Activated CD4-positive, alpha-beta T cell treated with anti-CD3 and anti-CD28 coated beads for 36 hours (primary cell): ENCODE results near the gene SGSM1. TPM values are rescaled to one million over a fixed set of nuclear protein-coding genes. Genes with fewer than 3 reads are reported as not detected.

ENCODE experiments used
- ATAC-seq: fragments of 200-7000 bp; cut with Tn5 transposase; one replicate; pipeline ENCODE4 v1.10.0; 2021; ENCODE audit warnings: mild to moderate bottlenecking, moderate library complexity
- CTCF ChIA-PET: fragments of 350-600 bp; sonication (Branson Sonifier 250); formaldehyde crosslinking; loops from one replicate; lab custom pipeline; 2021; ENCODE audit warnings: antibody characterized with exemption; lab: Charles Lee
- POLR2A ChIA-PET: fragments of 350-600 bp; sonication (Branson Sonifier 250); formaldehyde crosslinking; loops from one replicate; lab custom pipeline; 2021; ENCODE audit warnings: antibody characterized with exemption, inconsistent platforms; lab: Charles Lee
- DNase-seq: peaks from one replicate; pipeline ENCODE4 v3.0.0-alpha.2; 2020
- H3K27ac Mint-ChIP-seq: one replicate; pipeline ENCODE4 v1.8.0; 2021; ENCODE audit warnings: mixed read lengths
- H3K27me3 Mint-ChIP-seq: one replicate; pipeline ENCODE4 v1.8.0; 2021; ENCODE audit warnings: mixed read lengths
- H3K36me3 Mint-ChIP-seq: one replicate; pipeline ENCODE4 v1.8.0; 2021; ENCODE audit warnings: low read depth, mixed read lengths
- H3K4me1 Mint-ChIP-seq: one replicate; pipeline ENCODE4 v1.8.0; 2021; ENCODE audit warnings: mixed read lengths
- H3K4me3 Mint-ChIP-seq: one replicate; pipeline ENCODE4 v1.8.0; 2021; ENCODE audit warnings: mild to moderate bottlenecking, moderate library complexity, mixed read lengths
- H3K9me3 Mint-ChIP-seq: one replicate; pipeline ENCODE4 v1.8.0; 2021; ENCODE audit warnings: low read depth, mixed read lengths
- intact Hi-C, 2 experiments: fragments of 100-400 bp; cut with DNase I in 1 of 2; cut with micrococcal nuclease in 1 of 2; formaldehyde crosslinking; loops; one replicate each; pipeline versions ENCODE4 v1.14.2 to v1.15.1; 2022 to 2024; cut with DNase I, micrococcal nuclease
- total RNA-seq, 2 experiments: library from RNA; stranded (reverse); gene quantifications; one replicate each; pipeline ENCODE4 v1.2.3, GENCODE V29; 2021

Gene SGSM1
- total RNA-seq, 2 experiments from 2014 or later, result 0.11 to 0.35 TPM

DNA sequence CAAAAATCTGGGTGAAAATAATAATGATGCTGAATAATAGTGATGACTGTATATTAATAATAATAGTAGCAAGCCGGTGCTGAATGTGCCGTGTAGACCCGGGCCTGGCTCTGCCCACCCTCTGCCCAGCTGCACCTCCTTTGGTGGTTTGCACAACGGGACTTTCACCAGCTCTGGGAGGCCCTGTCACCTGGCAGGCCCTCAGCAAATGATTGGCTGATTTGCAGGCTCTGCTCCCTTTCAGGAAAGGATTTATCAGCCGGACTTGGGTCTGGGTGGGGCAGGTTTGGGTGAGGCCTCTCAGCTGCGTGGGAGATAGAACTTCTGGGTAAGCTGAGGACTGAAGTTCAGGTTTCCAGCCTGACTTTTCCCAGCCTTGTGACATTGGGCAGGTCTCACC lies 167.9 kb downstream of the SGSM1 start:
- intact Hi-C loops, result no loop called here
- POLR2A ChIA-PET, result no interaction called here
- no peak overlapping the region for H3K27ac Mint-ChIP-seq
- DNase-seq (no peak), ATAC-seq (no peak)
- H3K4me3 Mint-ChIP-seq, result no peak overlapping the region
- no peaks in the 10 kb centered on the region for H3K9me3 Mint-ChIP-seq
- H3K27me3 Mint-ChIP-seq, result no peaks in the 10 kb centered on the region
- no peaks in the 10 kb centered on the region for H3K4me1 Mint-ChIP-seq
- H3K36me3 Mint-ChIP-seq, result no peaks in the 10 kb centered on the region
- CTCF ChIA-PET, result interaction anchor here (0.5 to 0.6 kb wide), 2 partner anchors 75 to 229 kb away, joined by 3 read pairs; no protein-coding TSS in a partner anchor

DNA sequence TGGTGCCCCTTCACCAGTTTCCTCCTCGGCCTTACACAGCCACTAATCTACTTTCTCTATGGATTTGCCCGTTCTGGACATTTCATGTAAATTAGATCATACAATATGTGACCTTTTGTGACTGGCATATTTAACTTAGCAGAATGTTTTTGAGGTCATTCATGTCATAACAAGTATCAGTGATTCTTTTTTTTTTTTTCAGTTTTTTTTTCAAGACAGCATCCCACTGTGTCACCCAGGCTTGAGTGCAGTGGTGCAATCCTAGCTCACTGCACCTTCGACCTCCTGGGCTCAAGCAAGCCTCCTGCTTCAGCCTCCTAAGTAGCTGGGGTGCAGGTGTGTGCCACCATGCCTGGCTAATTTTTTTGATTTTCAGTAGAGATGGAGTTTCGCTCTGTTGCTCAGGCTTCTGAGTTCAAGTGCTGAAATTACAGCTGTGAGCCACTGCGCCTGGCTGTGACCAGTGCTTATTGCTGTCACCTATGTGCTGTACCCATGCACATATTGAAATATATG lies 169.2 kb downstream of the SGSM1 start:
- no peaks in the 10 kb centered on the region for H3K9me3 Mint-ChIP-seq
- CTCF ChIA-PET, result no interaction called here
- H3K36me3 Mint-ChIP-seq, result no peaks in the 10 kb centered on the region
- DNase-seq (no peak), ATAC-seq (no peak)
- no peaks in the 10 kb centered on the region for H3K27me3 Mint-ChIP-seq
- intact Hi-C loops, result no loop called here
- H3K27ac Mint-ChIP-seq, result no peak overlapping the region
- POLR2A ChIA-PET, result interaction anchor here (0.7 kb wide), 1 partner anchor 317 kb away, joined by 5 read pairs; no protein-coding TSS in a partner anchor
- no peaks in the 10 kb centered on the region for H3K4me1 Mint-ChIP-seq
- H3K4me3 Mint-ChIP-seq, result no peak overlapping the region

DNA sequence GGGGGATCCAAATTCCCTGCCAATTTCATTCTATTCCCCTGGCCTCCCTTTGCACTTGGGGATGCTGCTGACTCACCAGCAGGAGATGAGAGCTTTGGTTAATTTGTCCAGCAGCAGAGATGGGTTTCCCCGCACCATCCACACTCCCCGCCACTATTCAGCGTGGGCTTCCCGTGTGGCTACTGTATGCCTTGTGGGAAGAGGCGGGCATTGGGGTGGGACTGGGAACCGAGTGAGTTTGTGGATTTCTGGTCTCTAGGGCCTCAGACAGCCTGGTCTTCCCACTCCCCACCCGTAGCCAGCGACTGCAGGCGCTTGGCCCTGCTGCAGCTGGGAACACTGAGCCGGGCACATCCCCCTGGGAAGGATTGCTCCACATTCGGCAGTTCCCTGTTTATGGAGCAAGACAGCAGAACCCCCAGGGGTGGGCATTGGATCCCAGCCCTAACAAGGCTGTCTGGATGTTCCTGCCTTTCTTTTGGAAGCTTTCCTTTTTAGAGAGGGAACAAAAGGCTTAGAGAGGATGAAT lies 169.9 kb downstream of the SGSM1 start:
- Mint-ChIP-seq H3K4me3 (no peak overlapping the region), H3K36me3 (no peaks in the 10 kb centered on the region), H3K27me3 (no peaks in the 10 kb centered on the region), H3K27ac (no peak overlapping the region), H3K4me1 (no peaks in the 10 kb centered on the region), H3K9me3 (no peaks in the 10 kb centered on the region)
- ChIA-PET CTCF (no interaction called here), POLR2A (no interaction called here)
- intact Hi-C loops, result no loop called here
- DNase-seq (no peak), ATAC-seq (no peak)

DNA sequence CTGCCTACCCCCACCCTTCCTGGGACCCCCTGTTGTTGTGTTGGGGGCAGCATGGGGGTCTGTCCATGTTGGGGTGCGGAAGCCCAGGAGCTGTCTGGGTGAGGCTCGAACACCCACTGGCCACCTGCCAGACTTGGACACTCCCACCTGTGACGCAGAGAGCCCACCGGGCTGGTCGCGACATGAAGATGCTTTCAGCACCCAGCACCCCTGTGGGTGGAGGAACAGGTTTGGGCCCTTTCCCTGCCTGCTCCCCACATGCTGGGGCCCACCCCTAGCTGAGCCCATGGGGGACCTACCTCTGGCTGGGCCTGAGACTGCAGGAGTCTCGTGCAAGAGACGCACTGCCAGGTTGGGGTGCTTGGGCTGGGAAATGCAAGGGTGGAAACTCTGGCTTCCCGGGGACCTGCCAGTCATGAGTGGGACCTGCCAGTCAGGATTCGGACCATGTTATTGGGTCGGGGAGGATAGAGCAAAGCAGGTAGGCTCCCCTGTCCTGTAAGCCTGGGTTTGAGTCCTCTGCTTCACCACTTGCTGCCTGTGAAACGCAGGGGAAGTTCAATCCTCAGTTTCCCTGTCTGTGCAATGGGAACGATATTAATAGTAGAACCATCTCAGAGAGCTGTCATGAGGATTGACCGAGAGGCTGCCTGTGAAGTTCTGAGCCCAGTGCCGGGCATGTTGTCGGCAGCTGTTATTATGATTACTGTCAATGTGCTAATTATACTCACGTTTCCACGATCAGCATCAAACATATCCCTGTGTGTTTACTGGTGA lies 170.6 kb downstream of the SGSM1 start:
- Mint-ChIP-seq H3K4me3 (no peak overlapping the region), H3K27ac (no peak overlapping the region), H3K4me1 (no peaks in the 10 kb centered on the region), H3K27me3 (no peaks in the 10 kb centered on the region), H3K9me3 (no peaks in the 10 kb centered on the region), H3K36me3 (no peaks in the 10 kb centered on the region)
- intact Hi-C loops, result no loop called here
- DNase-seq, result no peak
- POLR2A ChIA-PET, result no interaction called here
- ATAC-seq, result no peak
- CTCF ChIA-PET, result interaction anchor here (0.7 kb wide), 1 partner anchor 129 kb away, joined by 3 read pairs; no protein-coding TSS in a partner anchor

Other genes starting within 250 kb of the SGSM1 start
- under 1 TPM; 0.56 to 0.98 TPM for gene LRRC75B, start 213.1 kb upstream of the SGSM1 start, total RNA-seq
- 10 to 100 TPM; 32.4 to 34.9 TPM for gene GGT1, start 203.0 kb upstream of the SGSM1 start, total RNA-seq
- gene PIWIL3, start 31.5 kb upstream of the SGSM1 start, total RNA-seq, result not detected
- not detected for gene LHFPL7, start 140.5 kb downstream of the SGSM1 start, total RNA-seq
- gene KIAA1671, start 146.5 kb downstream of the SGSM1 start, total RNA-seq, result 10 to 100 TPM; 12.3 to 14.0 TPM